GM12873 (cell line): ENCODE results near the gene RICTOR.

Source experiments
- TF ChIP-seq, protein P1 (sequence below): IDR thresholded peaks from 2 replicates; pipeline ENCODE4 v1.5.1; 2012; ENCODE audit warnings: low read depth, mild to moderate bottlenecking, moderate library complexity, low read length, control low read depth; ENCODE audit not compliant: insufficient read depth; ENCODE audit errors: missing control alignments

The RICTOR gene

DNA sequence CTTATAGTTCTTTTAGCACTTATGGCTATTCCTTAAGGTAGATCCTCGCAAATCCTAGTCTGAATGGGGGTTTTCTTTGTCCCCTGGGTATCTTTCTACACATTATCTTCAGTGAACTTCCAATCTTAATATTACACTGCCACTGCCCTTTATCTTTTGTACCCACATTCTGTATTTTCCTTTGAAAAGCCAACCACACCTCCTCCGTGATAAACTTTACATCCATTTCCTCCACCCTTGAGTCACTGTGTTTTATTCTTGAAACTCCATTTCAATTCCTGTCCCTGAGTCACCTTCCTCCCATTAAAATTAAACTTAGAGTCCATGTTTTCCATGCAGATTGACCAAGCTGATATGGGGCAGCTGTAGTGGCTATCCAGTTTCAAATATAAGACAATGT is 43.2 kb upstream of the RICTOR start:
- TF ChIP-seq, protein P1, sequence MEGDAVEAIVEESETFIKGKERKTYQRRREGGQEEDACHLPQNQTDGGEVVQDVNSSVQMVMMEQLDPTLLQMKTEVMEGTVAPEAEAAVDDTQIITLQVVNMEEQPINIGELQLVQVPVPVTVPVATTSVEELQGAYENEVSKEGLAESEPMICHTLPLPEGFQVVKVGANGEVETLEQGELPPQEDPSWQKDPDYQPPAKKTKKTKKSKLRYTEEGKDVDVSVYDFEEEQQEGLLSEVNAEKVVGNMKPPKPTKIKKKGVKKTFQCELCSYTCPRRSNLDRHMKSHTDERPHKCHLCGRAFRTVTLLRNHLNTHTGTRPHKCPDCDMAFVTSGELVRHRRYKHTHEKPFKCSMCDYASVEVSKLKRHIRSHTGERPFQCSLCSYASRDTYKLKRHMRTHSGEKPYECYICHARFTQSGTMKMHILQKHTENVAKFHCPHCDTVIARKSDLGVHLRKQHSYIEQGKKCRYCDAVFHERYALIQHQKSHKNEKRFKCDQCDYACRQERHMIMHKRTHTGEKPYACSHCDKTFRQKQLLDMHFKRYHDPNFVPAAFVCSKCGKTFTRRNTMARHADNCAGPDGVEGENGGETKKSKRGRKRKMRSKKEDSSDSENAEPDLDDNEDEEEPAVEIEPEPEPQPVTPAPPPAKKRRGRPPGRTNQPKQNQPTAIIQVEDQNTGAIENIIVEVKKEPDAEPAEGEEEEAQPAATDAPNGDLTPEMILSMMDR, result no peak

GRCh38 chr5:39116344-39117170 is 42.4 kb upstream of the RICTOR start:
- TF ChIP-seq, protein P1, result no peak

DNA sequence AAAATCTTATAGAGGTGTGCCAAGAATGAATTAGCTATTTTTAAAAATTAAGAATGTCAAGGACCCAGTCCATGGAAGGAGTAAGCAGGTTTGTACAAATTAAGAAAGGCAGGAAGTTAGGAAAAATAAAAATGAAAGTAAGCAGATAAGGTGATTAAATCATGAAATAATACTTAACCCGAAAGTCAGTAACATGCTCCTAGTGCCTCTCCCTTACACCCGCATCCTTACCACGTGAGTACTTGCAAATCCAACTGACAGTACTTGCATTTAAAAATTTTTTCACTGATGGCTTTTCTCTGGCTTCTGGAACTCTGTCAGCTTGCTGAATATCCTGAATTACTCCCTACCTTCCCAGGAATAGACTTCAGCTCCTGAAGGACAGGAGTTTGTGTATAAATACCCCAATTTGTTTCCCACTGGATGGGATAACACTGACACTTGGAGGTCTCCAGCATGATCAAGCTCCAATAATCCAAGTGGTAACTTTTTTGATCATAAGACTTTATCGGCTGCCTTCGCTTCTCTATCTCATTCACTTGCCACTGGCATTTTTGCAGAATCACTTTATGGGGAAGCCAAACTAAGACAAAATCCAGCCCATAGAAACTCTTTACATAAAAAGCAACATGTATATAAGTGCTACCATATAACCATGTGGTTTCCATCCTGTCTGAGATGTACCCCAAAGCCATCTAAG is 41.6 kb upstream of the RICTOR start:
- TF ChIP-seq, protein P1, result no peak

- TF ChIP-seq, protein P1, result no peak
Observed at GRCh38 chr5:39114155-39114554, 40.0 kb upstream of the RICTOR start.

GRCh38 chr5:39113354-39113953 is 39.3 kb upstream of the RICTOR start:
- TF ChIP-seq, protein P1, result no peak

GRCh38 chr5:39109606-39110005 is 35.4 kb upstream of the RICTOR start:
- TF ChIP-seq, protein P1, result no peak

- TF ChIP-seq, protein P1, result no peak
Observed at GRCh38 chr5:39108987-39109386, 34.8 kb upstream of the RICTOR start.
